ENCODE measurements around the gene ZFP57. TPM values are rescaled to one million over a fixed set of nuclear protein-coding genes. Genes with fewer than 3 reads are reported as not detected.

ZFP57 gene
- total and polyA plus RNA-seq, 2 experiments from 2014 or later, result 0.59 to 0.84 TPM

- no peak for TF ChIP-seq REST (IDR thresholded peaks at IDR 0.05; ENCODE audit: unreplicated experiment)
- no peak for TF ChIP-seq STAT1 (IDR thresholded peaks at IDR 0.05; ENCODE audit: unreplicated experiment)
- TF ChIP-seq POLR2AphosphoS5 (IDR thresholded peaks at IDR 0.05; ENCODE audit: low read depth), result no peak
- no peak for TF ChIP-seq CREB1 (CRISPR knock-in tag; IDR thresholded peaks at IDR 0.05; ENCODE audit: low read depth)
- TF ChIP-seq EZH2phosphoT487 (IDR thresholded peaks at IDR 0.05; ENCODE audit: unreplicated experiment), result no peak
- TF ChIP-seq ETS1 (IDR thresholded peaks at IDR 0.05), result no peak
- no peak for TF ChIP-seq ZNF114 (CRISPR knock-in tag; IDR thresholded peaks at IDR 0.05)
- no peak for TF ChIP-seq EZH2 (IDR thresholded peaks at IDR 0.05; ENCODE audit: low read depth, unreplicated experiment)
These were observed 24.2 kb downstream of the ZFP57 start, which contains the start of gene MOG (continued) for GRCh38 chr6:29656798-29657197.

GRCh38 chr6:29656157-29656556 is 24.8 kb downstream of the ZFP57 start:
- H3K4me1 Mint-ChIP-seq, result peaks cover 34% of the 10 kb centered on the region
- H3K27me3 Mint-ChIP-seq (ENCODE audit: insufficient read depth, low read depth, poor library complexity), result peaks cover 4% of the 10 kb centered on the region
- H3K79me2 ChIP-seq (replicated peaks; ENCODE audit: insufficient read depth), result no peaks in the 10 kb centered on the region
- H3K27ac ChIP-seq (ENCODE audit: low read depth), result no peak overlapping the region
- H3K4me3 Mint-ChIP-seq, result no peak overlapping the region
- H4K20me1 ChIP-seq (replicated peaks; ENCODE audit: insufficient read depth), result no peaks in the 10 kb centered on the region
- no peak overlapping the region for H3K4me2 ChIP-seq
- H3K4me3 ChIP-seq, result no peak overlapping the region
- H3K27me3 ChIP-seq (ENCODE audit: insufficient read depth), result no peaks in the 10 kb centered on the region
- no peaks in the 10 kb centered on the region for H3K9me3 Mint-ChIP-seq
- H2AFZ ChIP-seq, result no peak overlapping the region
- peaks cover 14% of the 10 kb centered on the region for H3K4me1 ChIP-seq (ENCODE audit: insufficient read depth)
- H3F3A ChIP-seq (replicated peaks; ENCODE audit: low read depth), result no peaks in the 10 kb centered on the region
- DNase-seq (ENCODE audit: low spot score) (no peak), ATAC-seq (no peak)
- no peaks in the 10 kb centered on the region for H3K36me3 ChIP-seq (ENCODE audit: insufficient read depth)
- no peak overlapping the region for H3K27ac Mint-ChIP-seq
- H3K36me3 Mint-ChIP-seq (ENCODE audit: low read depth), result peaks cover 4% of the 10 kb centered on the region; the same call in 1 of the 3 replicates
- no peaks in the 10 kb centered on the region for H3K9me2 ChIP-seq (ENCODE audit: insufficient read depth)
- no peak for TF ChIP-seq STAT1 (IDR thresholded peaks at IDR 0.05; ENCODE audit: unreplicated experiment)
- TF ChIP-seq POLR2AphosphoS5 (IDR thresholded peaks at IDR 0.05; ENCODE audit: low read depth), result no peak
- TF ChIP-seq CTCF (conservative IDR thresholded peaks at IDR 0.05; ENCODE audit: low read depth in 2 of 2), result no peak
- TF ChIP-seq EZH2phosphoT487 (IDR thresholded peaks at IDR 0.05; ENCODE audit: unreplicated experiment), result no peak
- no peak for TF ChIP-seq ZNF462 (CRISPR knock-in tag; IDR thresholded peaks at IDR 0.05)
- TF ChIP-seq EZH2 (IDR thresholded peaks at IDR 0.05; ENCODE audit: low read depth, unreplicated experiment), result no peak

Measured in GM23338 (cell line).